HepG2 (cell line): ENCODE data around the gene SULT1E1. TPM values are rescaled to one million over a fixed set of nuclear protein-coding genes. Genes with fewer than 3 reads are reported as not detected.

Experiments
- ATAC-seq: fragments of 200-7000 bp; cut with Tn5 transposase; 3 replicates; pipeline ENCODE4 v1.9.1; 2020; ENCODE audit warnings: mild to moderate bottlenecking, moderate library complexity
- BruUV-seq: library from RNA; stranded (reverse); fragments of 400-500 nt; replicated peaks from 2 replicates; lab custom pipeline; 2021; lab: Mats Ljungman, UMichigan
- CTCF ChIA-PET: fragments of 300-600 bp; formaldehyde crosslinking; extraction: SDS; loops from one replicate; lab custom pipeline; 2021; ENCODE audit warnings: low total read pairs, inconsistent platforms, low intra/inter-chr PET ratio; lab: Yijun Ruan, JAX
- POLR2A ChIA-PET: fragments of 350-600 bp; sonication (Branson Sonifier 250); formaldehyde crosslinking; loops from one replicate; lab custom pipeline; 2020; ENCODE audit warnings: antibody characterized with exemption, inconsistent platforms; lab: Yijun Ruan, JAX
- DNase-seq: peaks from one replicate; pipeline ENCODE4 v3.0.0-alpha.2; 2015; ENCODE audit warnings: low spot score
- FAIRE-seq: peaks from 3 replicates; lab custom pipeline; 2011; peaks lifted over from hg19 to GRCh38; lab: Jason Lieb, UNC
- H2AFZ ChIP-seq: one replicate; pipeline ENCODE4 v1.6.1; 2011; ENCODE audit warnings: low read length, inconsistent platforms
- H3K27ac ChIP-seq: fragments of 300-600 bp; 3 replicates; pipeline ENCODE4 v1.8.0; 2011; ENCODE audit warnings: mixed run types, mild to moderate bottlenecking, mixed read lengths, low read length, inconsistent platforms; ENCODE audit not compliant: insufficient read depth; ENCODE audit errors: extremely low read length
- H3K27me3 ChIP-seq, 2 experiments: fragments of 200-600 bp in 1 of 2; 2 replicates in 1 of 2; 3 replicates in 1 of 2; pipeline versions ENCODE4 v1.6.0 to v1.8.0; 2011; ENCODE audit warnings: low read length in 2 of 2, mild to moderate bottlenecking in 2 of 2, moderate library complexity in 2 of 2, inconsistent platforms in 1 of 2; ENCODE audit not compliant: insufficient read depth in 2 of 2, control insufficient read depth in 1 of 2
- H3K36me3 ChIP-seq, 2 experiments: fragments of 200-600 bp in 1 of 2; replicated peaks in 1 of 2; 2 replicates in 1 of 2; 3 replicates in 1 of 2; pipeline versions ENCODE4 v1.5.1 to v1.8.0; 2011; ENCODE audit warnings: low read length in 2 of 2, inconsistent platforms in 1 of 2; ENCODE audit not compliant: insufficient read depth in 2 of 2, control insufficient read depth in 1 of 2
- H3K4me1 ChIP-seq: 2 replicates; pipeline ENCODE4 v1.5.1; 2012; ENCODE audit warnings: low read length, inconsistent platforms; ENCODE audit not compliant: insufficient read depth
- H3K4me2 ChIP-seq: 2 replicates; pipeline ENCODE4 v1.6.0; 2011; ENCODE audit warnings: low read depth, low read length, inconsistent platforms
- H3K4me3 ChIP-seq, 3 experiments: fragments of 200-600 bp in 1 of 3; sonication (generic), shearing (Covaris generic) in 1 of 3; replicated peaks in 1 of 3; 2 replicates each; pipeline ENCODE4 v1.5.1; 2011 to 2016; ENCODE audit warnings: low read length in 3 of 3, inconsistent platforms in 2 of 3, low read depth in 2 of 3, mild to moderate bottlenecking in 2 of 3, control low read depth in 1 of 3, mixed read lengths in 1 of 3; ENCODE audit not compliant: insufficient read depth in 1 of 3
- H3K79me2 ChIP-seq: one replicate; pipeline ENCODE4 v1.6.1; 2011; ENCODE audit warnings: low read length, inconsistent platforms; ENCODE audit not compliant: insufficient read depth
- H3K9ac ChIP-seq: 2 replicates; pipeline ENCODE4 v1.6.0; 2011; ENCODE audit warnings: mild to moderate bottlenecking, low read depth, low read length, inconsistent platforms; ENCODE audit not compliant: insufficient read depth
- H3K9me3 ChIP-seq: 2 replicates; pipeline ENCODE4 v1.5.1; 2012; ENCODE audit warnings: mild to moderate bottlenecking, low read length
- H4K20me1 ChIP-seq: 2 replicates; pipeline ENCODE4 v1.6.0; 2011; ENCODE audit warnings: inconsistent platforms, mild to moderate bottlenecking, low read length, moderate library complexity; ENCODE audit not compliant: insufficient read depth
- DNMT3B ChIP-seq: conservative IDR thresholded peaks from 2 replicates; pipeline ENCODE4 v1.6.1; 2016; ENCODE audit warnings: missing biosample characterization, control low read depth
- PHB2 ChIP-seq: fragments of 450-650 bp; IDR thresholded peaks from 2 replicates; pipeline ENCODE4 v1.6.1; 2018; ENCODE audit not compliant: partially characterized antibody
- PRDM15 ChIP-seq: sonication (generic); formaldehyde crosslinking; IDR thresholded peaks from 2 replicates; pipeline ENCODE4 v1.4.0; 2020; ENCODE audit warnings: missing genetic modification reagents
- ZNF18 ChIP-seq: sonication (generic); formaldehyde crosslinking; IDR thresholded peaks from 2 replicates; pipeline ENCODE4 v1.8.0; 2022; ENCODE audit warnings: mild to moderate bottlenecking, missing genetic modification reagents; ENCODE audit not compliant: insufficient replicate concordance
- WGBS: methylation state at CpG from one replicate; pipeline ENCODE4 v1.1.6; 2017; ENCODE audit warnings: low lambda C conversion rate; 5-methylcytosine and 5-hydroxymethylcytosine counted together
- in situ Hi-C: cut with HindIII; loops from 2 replicates; pipeline ENCODE4 v1.10.0; 2017; ENCODE audit warnings: low pct_unique_long_range_greater_than_20kb; ENCODE audit not compliant: extremely low pct_ligation_motif_present
- intact Hi-C: fragments of 100-400 bp; cut with micrococcal nuclease; formaldehyde crosslinking; loops from one replicate; pipeline ENCODE4 v1.10.0; 2022; ENCODE audit not compliant: unreplicated experiment
- polyA plus RNA-seq, 8 experiments: library from polyadenylated mRNA; depleted of rRNA in 3 of 8; stranded (reverse) in 7 of 8; unstranded in 1 of 8; fragments of >200 nt; fragmentation: Illumina TruSeq in 4 of 8; extraction: Trizol in 4 of 8; gene quantifications; 2 replicates each; pipeline versions ENCODE4 v1.2.1 to v1.2.3, GENCODE V29; 2011 to 2016; ENCODE audit warnings: low read depth in 4 of 8, missing spikeins in 1 of 8, mixed read lengths in 1 of 8; ENCODE audit not compliant: insufficient read depth in 1 of 8
- total RNA-seq, 5 experiments: library from RNA; depleted of rRNA; stranded (reverse); fragments of >200 nt; fragmentation: Illumina TruSeq; extraction: Trizol; gene quantifications; 2 replicates each; pipeline ENCODE4 v1.2.3, GENCODE V29; 2016; ENCODE audit warnings: low read depth in 1 of 5

SULT1E1 gene
- total and polyA plus RNA-seq, 2 of the 13 experiments (the other 11 are each of a cell fraction or from before 2014, with no cell fraction given), result 1.7 to 3.9 TPM

- TF ChIP-seq PRDM15 (CRISPR knock-in tag), result no peak
These were observed 765 bp upstream of the SULT1E1 start (continued) for GRCh38 chr4:69860521-69861298.

GRCh38 chr4:69859140-69859685, 732 bp downstream of the SULT1E1 start:
- Histone ChIP-seq H3K9ac (no peak overlapping the region), H3K27ac (no peak overlapping the region), H4K20me1 (no peaks in the 10 kb centered on the region), H3K79me2 (no peaks in the 10 kb centered on the region), H3K4me3 (no peak overlapping the region)
- intact Hi-C loops, result no loop called here
- TF ChIP-seq PHB2 (no peak), ZNF18 (CRISPR knock-in tag) (no peak), DNMT3B (no peak)
- TF ChIP-seq, all 625 proteins: peak for 0
- H3K9me3 ChIP-seq, result no peaks in the 10 kb centered on the region
- no TSS peak for BruUV-seq
- FAIRE-seq (no peak), DNase-seq (no peak), ATAC-seq (no peak)
- in situ Hi-C loops, result no loop called here
- WGBS, result 47% methylated on average over 1 of the region's 1 CpG
- peaks cover 37% of the 10 kb centered on the region for H3K4me1 ChIP-seq
- H3K27me3 ChIP-seq, result no peaks in the 10 kb centered on the region; a peak in 1 of 5 replicates
- CTCF ChIA-PET, result no interaction called here
- H3K36me3 ChIP-seq, result no peaks in the 10 kb centered on the region
- H2AFZ ChIP-seq, result no peak overlapping the region
- POLR2A ChIA-PET, result interaction anchor here (3.0 kb wide), 1 partner anchor 27 kb away, joined by 11 read pairs; no protein-coding TSS in a partner anchor
- no peak overlapping the region for H3K4me2 ChIP-seq
